Fibroblast of gingiva (primary cell): ENCODE results near the gene CD40.

Experiments used
- DNase-seq: peaks from one replicate; pipeline ENCODE4 v3.0.0-alpha.2; 2011; ENCODE audit warnings: low read depth

The CD40 gene

DNA sequence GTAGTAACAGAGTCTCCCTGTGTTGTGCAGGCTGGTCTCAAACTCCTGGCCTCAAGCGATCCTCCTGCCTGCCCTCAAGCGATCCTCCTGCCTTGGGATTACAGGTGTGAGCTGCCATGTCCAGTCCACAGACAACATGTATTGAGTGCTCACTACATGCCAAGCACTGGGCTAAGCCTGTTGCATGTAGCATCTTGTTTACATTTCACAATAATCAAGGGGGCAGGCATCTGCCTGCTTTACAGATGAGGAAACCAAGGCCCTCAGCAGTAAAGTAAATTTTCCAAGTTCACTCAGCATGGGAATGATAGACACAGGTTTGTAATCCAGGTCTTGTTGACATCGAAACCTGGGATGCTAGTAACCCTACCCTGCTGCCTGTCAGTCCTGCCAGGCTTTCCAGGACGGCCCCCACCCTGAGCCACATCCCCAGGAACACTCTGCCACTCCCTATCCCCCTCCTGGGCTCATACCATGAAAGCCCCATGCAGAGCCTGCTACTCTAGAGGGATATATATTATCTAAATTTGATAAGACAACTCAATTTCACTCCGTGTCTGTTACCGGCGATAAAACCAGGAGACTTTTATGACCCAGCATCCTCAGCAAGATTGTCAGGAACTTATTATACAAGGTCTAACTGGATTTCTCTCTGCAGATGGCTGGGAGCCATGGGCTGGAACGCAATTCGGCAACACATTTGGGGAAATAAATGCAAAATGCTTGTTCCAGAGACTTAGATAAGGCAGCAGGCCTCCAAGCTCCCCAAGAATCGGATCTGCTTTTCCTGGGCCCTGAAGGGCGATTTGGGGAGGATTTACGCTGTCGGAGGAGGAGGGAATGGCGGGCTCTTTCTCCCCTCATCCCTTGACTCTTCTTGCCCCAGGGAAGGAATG, 30.4 kb downstream of the CD40 start:
- DNase-seq: no peak

DNA sequence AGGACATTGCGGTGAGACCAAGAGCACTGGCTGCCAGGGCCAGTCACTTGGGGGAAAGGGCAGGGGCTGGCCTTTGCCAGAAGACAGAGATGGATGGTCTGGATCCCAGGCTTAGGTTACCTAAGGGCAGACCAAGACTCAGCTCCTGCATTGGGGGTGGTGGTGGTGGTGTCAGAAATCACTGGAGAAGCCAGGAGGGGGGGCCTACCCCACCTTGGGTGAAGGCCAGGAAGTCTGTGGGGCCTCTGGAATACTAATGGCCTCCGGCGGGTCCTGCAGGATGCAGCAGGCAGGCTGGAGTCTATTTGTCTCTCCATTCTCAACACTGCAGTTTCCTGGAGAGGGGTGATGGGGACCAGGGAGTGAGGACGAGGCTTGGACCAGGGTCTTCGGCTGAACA, 32.8 kb downstream of the CD40 start:
- DNase-seq: no peak

DNA sequence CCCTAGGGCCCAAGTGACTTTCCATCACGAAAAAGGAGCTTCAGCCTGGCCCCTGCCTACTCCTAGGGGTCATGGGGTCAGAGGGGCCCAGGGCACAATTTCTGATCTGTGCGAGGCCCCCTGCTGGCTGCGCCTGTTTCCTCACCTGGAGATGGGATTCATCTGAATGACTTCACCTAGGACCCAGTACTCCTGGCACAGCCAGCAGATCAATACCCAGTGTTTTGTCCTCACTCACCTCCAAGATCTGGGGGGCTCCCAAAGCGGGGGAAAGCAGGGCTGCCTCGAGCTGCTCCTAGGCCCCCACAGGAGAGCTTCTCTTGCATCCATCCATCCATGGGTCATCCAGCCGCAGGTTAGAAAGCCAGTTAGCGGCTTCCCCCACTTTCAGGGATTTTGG, 33.8 kb downstream of the CD40 start:
- no peak for DNase-seq

DNA sequence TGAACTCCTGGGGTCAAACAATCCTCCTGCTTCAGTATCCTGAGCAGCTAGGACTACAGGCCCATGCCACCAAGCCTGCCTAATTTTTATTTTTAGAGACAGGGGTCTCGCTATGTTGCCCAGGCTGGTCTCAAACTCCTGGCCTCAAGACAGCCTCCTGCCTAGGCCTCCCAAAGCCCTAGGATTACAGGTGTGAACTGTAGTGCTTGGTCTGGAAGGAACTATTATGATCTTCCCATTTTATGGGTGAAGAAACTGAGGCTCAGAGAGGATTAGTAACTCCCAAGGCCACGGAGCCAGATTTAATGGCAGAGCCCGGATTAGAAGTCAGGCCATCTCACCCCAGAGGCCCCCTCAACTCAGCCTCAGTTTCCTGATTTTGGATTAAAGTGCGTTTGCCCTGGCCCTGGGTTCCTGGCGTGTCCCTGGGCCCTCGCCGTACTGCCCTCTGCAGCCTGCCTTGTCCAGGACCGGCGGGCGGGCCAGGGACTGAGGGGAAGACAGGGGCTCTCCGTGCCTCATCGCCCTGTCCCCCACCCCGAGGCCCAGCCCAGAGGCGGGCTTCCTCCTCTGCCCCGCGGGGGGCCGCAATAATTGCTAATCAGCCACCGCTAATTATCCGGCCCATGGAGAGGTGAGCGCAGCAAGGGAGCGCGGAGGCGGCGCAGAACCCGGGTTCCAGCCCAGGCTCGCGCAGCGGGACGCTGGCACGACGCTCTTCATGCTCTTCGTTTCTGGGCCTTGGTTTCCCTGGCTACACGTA, 34.9 kb downstream of the CD40 start:
- no peak for DNase-seq

DNA sequence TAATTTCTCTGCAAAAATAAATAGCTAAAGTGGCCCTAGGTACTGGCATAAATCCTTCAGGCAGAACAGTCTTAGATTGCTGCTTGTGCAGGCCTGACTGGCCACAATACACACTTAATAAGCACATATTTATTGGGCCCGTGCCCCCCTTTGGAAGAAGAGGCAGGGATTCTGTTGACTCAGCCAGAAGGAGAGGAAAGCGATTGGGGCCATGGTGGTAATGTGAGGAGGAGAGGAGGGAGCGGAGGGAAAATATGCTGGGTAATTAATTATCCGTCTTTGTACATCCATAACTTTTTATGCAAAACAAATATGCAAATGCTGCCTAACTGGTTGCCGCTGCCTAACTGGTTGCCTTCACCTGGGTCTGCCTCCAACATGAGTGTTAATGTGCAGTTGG, 36.2 kb downstream of the CD40 start:
- DNase-seq: no peak

DNA sequence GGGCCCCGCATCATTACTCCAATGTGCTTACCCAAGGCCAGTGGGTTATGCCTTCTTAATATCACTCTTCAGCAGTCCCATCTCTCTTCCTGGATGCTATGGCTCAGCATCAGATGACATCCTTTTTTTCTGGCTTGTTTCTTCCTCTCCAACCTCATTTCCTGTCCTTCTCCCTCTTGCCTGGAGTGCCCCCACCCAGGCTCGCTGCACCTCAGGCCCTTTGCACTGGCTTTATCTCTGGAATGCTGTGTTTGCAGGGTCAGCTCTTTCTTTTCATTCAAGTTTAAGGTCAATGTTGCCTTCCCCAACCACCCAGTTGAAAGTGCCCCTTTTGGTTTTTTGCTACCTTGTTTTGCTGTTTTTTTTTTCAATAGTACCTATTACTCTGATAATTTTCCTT, 36.7 kb downstream of the CD40 start:
- DNase-seq: no peak

DNA sequence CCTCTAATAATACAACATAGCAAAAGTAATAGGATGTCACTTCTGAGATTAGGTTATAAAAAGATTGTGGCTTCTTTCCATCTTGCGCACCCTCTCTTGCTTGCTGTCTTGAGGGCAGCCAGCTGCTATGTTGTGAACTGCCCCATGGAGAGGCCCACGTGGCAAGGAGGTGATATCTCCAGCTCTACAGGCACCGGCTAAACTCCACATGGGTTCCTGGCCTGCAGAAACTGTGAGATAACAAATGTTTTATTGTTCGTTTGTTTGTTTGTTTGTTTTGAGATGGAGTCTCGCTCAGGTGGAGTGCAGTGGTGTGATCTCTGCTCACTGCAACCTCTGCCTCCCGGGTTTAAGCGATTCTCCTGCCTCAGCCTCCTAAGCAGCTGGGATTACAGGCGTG, 38.0 kb downstream of the CD40 start:
- DNase-seq: no peak

DNA sequence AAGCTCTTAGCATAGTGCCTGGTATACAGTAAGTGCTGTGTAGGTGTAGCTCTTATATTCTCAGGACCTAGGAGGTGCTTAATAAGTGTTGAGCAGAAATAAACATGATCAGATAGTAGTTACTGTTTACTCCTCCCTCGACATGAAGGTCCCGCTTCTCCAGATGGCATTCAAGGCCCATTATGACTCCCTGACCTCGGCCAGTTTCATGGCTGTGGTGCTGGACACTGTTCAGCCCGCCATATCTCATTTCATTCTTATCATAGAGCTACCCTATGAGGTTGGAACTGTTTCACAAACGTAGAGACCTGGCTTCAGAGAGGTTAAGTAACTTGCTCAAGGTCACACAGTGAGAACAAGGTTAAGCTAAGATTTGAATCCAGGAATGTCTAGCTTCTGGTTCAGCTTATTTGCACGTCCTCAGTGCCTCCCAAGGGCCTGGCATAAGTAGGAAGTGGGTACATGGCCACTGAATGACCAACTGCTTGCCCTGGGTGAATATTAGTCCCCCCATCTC, 39.0 kb downstream of the CD40 start:
- DNase-seq: no peak

DNA sequence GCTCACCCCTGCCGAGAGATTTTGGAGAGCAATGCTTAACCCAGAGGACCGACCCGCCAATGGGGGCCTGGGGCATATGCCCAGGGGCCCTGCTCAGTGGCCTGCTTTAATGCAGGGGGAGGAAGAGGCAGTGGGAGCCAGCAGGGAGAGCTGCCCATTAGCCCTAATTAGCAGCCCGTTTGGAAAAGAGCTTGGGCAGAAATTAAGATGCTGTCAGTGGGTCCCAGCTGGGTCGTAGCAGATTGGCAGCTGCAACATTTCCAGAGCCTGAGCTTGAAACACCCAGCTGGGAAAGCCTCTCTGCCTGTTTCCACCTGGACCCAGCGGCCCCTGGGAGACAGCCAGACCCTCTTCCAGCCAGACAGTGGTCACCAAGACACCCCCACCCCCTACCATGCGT, 39.5 kb downstream of the CD40 start:
- DNase-seq: no peak

DNA sequence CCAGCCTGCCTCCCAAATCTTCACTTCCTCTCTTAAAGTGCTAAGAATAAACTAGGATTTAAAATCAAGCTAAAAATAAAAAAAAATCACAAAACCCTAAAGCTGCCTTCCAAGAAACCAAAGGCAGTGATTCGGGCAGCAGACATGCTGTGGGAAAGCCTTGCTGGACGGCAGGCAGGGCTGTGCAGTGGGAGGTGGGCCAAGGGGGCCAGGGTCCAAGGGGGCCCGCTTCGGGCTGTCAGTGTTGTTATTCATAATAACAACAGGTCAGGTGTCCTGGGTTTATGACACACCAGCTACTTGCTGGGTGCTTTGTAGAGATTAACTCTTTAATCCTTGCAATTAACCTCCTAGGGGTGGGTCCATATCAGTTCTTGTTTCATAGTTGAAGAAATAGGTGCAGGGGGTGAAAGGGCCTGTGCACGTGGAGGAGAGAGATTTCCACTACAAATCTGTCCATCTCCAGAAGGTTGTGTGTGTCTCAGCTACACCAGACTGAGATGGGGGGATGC, 40.4 kb downstream of the CD40 start:
- DNase-seq: no peak

DNA sequence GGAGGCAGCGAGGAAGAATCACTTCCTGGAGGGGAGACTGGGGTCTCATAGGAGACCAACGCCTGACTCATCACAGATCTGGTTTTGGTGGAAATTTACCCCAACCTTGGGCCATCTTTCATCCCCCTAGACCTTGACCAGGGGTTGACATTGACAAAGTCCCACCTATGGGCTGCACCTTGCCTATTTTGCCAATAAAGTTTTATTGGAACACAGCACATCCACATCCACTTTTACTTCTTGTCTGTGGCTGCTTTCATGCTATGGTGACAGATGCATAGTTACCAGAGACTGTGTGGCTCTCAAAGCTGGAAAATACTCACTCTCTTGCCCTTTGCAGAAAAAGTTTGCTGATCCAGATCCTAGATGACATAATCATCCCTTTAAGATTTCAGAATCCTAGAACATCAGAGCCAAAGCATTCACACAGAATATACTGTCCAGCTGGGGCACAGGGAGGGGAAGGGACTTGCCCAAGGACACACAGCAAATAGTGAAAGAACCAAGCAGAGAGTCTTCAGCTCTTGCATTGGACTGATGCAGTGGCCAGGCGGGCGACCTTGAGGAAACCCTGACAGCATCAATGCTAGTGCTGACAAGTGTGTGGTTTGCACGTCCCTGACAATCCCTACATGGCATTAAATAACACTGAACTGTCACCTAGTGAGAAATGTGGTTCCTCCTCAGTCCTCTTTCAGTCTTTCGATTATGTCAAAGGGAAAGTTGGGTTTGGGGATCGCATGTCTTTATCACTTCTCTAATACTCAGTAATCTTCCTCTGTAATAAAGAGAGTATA, 41.2 kb downstream of the CD40 start:
- no peak for DNase-seq

DNA sequence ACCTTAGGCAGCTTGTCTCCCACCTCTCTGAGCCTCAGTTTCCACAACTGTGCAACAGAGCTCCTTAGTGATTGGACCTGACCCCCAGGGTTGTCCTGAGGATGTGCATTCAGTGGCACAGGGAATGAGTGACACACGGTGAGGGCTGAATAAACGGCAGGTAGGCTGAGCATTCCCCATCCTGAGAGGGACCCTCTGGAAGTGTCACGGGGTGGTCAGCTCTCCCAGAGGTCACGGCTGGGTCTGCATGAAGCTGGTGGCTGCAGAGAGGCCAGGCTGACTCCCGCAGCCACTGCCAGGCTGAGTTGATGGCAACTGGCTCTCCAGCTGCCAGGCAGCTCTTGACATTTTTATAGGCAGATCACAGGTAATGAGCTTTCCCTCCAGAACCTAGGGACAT, 42.5 kb downstream of the CD40 start:
- DNase-seq: no peak

DNA sequence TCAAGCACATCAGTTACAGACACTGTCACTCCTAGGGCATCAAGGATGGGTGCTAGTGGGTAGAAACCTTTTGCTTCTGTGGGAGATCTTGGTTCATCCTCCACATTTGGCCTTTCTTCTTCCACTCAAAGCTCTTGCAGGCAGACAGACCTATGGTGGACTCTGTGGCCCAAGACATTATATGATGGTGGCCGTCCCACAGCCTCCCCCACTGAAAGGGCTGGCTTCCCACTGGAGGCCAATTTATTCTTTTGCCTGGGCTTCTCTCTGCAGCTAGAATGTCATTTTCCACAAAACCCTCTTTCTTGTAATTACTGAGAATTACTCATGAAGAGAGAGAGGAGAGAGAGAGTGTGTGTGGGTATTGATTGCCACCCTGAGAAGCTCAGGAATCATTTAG, 43.8 kb downstream of the CD40 start:
- DNase-seq: no peak

DNA sequence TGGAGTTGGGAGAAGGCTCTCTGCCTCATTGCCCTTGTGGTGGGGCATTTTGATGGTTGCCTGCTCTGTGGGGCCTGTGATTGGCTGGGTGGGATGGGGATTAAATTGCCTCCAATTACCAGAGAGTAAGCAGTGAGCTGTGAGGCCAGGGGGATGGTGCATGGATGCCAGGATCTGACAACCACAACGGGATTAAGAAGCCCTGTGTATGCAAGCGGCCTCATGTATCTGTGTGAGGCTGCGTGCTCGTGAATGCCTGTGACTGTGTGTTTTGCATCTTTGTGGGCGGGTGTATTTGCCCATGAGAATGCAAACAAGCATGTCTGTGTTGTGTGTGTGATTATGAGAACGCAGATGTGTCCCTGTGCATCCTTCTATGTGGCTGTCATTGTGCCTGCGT, 46.1 kb downstream of the CD40 start:
- DNase-seq: no peak

DNA sequence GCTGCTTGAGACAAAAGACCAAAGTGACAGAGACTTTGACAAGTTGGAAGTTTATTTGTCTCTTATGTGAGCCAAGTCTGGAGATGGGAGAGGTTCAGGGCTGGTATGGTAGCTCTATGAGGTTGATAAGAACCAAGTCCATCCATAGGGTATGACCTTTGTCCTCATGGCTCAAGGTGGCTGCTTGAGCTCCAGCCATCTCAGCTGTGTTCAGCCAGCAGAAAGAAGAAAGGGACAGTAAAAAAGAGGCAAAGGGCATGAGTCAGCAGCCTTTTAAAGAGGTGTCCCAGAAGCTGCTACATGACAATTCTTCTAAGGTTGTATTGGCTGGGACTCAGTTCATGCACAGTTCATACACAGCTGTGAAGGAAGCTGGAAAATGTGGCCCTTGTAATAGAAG, 49.0 kb downstream of the CD40 start:
- no peak for DNase-seq

DNA sequence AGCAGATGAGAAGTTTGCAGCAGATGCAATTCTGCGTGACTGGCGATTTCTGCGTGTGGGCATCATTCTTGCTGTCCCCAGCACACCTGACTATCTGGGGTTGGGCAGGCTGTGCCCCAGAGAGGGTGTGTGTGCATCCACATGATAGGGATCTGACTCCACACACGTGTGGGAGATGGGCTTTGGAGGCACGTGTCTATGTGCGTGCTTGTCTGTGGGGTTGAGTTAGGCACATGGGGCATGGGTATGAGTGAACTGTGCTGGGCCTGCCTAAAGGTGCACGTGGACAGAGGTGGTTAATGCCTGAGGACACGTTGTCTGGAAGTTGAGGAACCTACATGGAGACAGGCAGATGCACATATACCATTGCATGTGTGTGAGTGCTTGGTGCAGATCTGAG, 50.3 kb downstream of the CD40 start:
- no peak for DNase-seq

DNA sequence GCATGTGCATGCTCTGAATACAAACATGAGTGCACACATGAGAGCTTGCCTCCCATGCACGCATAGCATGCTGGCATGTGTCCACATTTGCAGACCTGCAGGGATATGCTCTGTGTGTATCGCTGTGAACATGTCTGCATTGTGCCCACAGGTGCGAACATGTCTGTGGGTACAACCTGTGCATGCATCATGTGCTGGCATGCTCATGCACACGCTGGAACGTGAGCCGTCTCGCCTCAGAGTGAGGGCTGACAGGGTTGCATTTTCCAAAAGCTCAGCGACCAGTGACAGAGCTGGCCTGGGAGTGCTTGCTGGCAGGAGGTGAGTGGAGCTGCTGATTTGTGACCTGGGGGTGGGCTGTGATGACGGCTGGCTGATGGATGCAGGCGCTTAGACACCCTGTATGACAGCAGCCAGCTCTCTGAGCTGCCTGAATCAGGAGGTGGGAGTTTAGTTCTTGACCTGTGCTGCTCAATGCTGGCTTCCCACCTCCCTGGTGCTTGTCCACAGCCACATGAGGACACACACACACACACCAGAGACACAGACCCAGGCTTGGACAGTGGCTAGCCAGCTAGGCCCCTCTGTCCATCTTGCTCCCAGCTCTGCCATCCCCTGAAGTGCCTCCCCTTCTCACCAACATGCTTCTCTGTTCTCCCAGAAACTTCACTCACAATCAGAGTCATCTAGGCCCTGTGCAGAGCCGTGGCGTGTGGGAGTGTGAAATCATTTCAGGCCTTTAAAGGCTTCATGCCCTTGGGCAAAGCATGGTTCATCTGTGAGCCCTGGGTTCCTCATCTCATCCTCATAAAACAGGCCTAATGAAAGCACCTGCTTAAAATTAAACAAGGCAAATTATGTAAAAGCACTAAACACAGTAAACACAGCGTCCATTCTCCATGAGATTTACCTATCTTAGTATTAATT, 51.4 kb downstream of the CD40 start:
- DNase-seq: no peak

DNA sequence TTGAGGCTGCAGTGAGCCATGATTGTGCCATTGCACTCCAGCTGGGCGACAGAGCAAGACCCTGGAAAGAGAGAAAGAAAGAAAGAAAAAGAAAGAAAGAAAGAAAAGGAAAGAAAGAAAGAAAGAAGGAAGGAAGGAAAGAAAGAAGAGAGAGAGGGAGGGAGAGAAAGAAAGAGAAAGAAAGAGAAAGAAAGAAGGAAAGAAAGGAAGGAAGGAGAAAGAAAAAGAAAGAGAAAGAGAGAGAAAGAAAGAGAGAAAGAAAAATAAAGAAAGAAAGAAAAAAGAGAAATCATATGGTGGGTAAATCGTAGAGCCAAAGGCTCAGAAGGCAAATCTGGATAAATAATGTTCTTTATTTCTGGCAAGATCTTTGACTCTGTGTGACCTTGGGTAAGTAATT, 53.4 kb downstream of the CD40 start:
- no peak for DNase-seq

DNA sequence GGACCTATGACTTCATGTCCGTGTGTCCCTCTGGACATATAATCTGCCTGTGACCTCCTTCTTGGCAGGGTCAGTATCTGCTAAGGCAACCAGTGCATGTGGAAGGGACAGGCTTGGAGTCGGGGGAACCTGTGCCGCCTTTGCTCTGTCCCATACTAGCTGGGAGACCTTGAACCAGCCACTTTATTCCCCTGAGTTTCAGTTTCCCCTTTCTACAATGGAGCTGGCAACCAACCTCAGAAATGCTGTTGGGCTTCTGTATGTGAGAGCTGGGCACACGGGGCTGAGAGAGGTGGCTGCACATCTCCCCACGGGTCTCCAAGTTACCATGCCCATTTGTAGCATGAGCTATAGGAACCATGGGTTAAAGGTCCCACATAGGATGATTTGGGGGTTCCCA, 53.8 kb downstream of the CD40 start:
- no peak for DNase-seq

DNA sequence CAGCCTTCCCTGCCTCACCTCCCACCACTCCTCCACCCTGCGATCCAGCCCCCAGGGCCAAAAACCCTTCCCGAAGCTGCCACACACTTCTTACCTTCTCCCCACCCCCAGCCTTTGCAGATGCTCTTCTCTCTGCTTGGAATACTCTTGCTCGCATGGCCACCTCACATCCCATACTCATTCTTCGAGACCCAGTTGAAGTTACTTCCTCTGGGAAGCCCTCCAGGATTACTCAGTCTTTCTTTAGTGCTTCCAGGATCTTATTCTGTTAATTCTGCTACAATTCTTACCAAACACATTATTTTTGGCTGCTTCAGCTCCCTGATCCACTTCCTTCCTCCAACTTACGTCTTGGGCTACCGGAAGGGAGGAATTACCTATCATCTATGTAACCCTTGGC, 54.3 kb downstream of the CD40 start:
- DNase-seq: no peak

DNA sequence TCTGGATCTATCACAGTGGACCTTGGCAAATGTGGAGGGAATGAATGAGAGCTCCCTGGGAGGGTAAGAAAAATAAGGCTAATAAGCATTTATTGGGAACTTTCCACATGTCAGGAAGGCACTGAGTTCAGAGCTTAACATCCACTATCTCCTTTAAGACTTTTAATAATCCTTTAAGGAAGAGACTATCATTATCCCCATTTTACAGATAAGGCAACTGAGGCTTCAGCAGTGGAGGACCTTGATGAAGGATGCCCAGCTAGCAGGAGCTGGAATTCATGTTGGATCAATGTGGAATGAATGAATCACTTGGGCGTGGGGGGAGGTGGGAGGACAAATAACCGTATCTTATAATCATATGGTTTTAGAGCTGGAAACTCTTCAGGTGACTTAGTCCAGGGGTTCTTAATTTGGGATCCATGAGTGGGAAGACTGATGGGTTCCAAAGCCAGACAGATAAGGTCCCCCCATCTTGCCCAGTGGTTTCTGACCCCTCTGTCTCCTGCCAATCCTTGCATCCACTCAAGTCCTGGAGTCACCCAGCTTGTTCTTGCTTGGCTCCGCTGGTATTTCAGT, 54.9 kb downstream of the CD40 start:
- DNase-seq: no peak
